22Rv1 (cell line): ENCODE measurements around the gene ABTB2.

Source experiments
- CTCF ChIP-seq: fragments of 450-650 bp; IDR thresholded peaks from 2 replicates; pipeline ENCODE4 v1.5.1; 2017; ENCODE audit warnings: mild to moderate bottlenecking
- ZFX ChIP-seq: fragments of 450-650 bp; IDR thresholded peaks from 2 replicates; pipeline ENCODE4 v1.6.1; 2017; ENCODE audit warnings: antibody characterized with exemption, borderline replicate concordance

- TF ChIP-seq CTCF (no peak), ZFX (no peak)
Measured at GRCh38 chr11:34290926-34291325, 66.9 kb downstream of the ABTB2 start.
